KG1 (cell line): ENCODE data around the gene ABT1.

ENCODE experiments used
- DNase-seq: peaks from one replicate; lab custom pipeline; 2025; lab: John Stamatoyannopoulos, UW

Gene ABT1

DNA sequence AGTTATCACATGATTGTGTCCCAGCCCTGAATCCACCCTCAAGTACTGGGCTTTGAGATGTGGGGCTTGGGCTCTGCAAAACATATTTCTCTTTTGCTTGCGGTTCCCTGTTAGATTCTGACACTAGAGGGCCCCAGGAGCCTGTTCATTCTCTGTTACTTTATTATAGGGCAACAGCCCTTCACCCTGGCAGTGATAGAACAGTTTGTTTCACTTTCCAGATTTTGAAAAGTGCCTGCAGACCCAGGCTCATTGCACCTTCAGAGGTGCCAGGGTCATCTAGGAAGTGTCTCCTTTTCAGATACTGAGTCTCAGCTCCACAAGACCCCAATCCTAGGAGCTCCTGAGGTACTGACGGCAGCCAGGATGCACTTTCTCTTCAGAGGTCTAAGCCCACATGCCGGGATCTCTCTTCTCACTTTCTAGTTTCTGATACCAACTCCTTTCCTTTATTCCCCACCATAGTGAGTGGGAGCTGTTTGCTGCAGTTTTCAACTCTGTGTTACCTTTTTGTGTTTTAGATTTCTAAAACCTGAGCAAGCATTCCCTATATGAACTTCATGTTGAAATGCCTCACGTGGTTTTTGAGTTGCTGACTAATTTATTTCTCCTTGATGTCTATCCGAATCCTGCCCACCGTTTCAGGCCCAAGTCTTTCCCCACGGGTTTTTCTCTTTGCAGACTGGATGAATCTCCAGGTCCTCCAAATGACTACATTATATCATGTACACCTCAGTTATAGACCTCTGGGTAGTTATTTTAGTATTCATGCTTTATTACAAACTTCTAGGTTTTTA lies 10.9 kb downstream of the ABT1 start:
- peak; percentile 57 for DNase-seq

DNA sequence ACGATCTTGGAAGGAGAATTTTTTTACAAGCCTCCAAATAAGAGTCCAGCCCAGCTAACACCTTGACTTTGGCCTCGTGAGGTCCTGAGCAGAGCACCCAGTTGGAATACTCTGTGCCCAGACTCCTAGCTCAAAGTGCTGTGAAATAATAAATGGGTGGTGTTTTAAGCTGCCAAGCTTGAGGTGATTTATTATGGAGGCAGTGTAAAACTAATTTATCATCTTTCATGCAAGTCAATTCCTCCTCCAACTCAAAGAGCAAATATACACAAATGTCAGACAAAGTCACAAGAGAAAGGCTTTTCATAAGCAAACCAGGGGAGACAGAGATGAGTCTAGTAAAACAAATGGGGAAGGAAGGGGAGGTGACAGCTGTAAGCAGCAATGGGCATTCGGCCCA lies 12.7 kb downstream of the ABT1 start:
- DNase-seq = no peak

DNA sequence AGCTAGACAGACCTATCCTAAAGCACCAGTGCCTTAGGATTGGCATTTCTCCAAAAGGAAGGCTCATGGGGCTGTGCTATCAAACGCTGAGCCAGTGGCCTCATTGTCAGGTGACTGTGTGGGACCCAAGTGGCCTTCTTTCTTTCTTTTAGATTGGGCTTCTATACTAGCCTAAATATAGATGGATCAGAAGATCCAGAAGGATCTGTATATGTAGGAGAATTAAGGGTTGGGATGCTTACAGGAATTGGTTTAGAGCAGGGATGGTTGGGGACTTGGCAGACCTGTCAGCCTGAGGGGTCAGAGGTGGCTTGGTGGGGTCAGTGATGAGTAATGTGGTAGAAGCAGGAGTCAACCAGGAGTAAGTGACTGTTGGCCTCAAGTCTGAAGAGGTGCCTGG lies 14.8 kb downstream of the ABT1 start:
- DNase-seq = no peak

DNA sequence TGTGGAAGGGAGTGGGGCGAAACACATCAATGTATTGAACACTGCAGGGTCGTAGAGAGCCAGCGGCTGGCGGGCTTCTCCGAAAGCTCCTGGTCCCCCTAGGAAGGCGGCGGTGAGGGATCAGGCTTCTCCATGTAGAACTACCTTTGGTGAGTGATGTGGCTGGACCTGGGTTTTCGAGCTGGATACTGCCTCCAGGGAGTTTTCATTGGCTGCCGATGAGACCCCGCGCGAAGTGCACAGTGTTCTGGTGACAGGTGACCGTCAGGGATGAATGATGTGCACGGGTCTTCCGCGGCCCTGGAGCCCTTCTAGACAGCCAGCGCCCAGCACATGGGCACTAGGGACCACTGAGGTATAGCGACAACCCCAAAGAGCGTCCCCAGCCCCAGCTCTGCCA lies 16.4 kb downstream of the ABT1 start:
- DNase-seq = no peak

DNA sequence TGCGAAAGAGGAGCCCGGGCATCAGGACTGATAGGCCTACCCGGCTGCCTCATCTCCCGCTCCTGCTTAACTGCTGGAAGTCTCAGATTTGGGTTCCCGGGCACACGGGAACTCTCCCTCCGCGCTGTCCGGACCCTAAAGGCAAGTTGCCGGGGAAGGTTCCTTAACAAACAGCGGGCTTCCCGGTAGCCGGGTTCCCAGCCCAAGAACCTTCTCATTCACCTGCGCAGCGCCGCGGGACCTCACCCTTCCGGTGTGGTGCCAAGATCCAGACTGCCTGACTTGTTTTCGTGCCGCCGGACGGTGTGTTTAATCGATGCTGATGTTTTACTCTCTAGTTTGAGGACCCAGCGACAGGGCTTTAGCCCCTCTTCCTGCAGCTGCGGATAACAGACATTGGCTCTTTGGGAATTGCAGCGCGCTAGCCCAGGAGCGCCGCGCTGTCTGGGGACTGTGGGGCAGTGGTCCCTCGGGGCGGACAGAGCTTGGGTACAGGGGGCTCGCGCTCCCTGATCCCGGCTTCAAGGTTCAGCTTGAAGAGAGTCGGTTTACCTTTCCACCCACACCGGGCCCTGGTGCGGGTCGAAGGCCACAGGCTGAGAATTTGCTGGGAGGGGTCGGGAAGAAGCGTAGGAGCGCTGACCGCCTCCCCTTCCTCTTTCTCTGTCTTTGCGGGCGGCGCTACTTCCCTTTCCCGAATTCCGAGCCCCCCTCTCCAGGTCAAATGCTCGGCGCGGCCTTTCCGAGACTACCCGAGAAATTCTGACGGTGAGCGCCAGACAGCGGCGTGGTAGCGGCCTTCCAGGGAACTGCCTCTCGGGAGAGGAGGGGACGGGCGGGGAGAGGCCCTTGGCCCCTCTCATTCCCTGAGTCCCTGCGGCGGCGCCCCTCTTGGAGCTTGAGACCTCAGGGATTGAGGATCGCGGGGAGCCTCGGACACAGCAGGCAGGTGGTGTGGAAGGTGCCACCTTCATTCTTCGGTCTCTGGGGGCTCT lies 17.2 kb downstream of the ABT1 start:
- no peak for DNase-seq

DNA sequence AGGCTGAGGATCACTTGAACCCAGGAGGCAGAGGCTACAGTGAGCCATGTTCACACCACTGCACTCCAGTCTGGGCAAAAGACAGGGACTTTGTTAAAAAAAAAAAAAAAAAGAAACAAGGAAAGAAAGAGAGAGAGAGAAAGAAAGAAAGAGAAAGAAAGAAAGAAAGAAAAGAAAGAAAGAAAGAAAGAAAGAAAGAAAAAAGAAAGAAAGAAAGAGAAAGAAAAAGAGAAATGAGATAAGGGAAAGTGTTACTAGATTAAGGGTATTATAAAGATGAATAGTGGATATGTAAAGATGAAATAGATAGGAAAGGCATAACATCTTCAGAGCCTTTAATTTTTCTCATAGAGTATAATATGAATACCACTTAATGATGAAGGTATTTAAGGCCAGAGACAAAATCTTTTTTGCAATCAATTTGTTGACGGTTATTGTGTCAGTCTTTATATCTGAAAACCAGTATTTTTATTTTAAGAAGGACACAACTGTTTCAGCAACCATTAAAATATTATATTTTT lies 26.6 kb downstream of the ABT1 start:
- no peak for DNase-seq

DNA sequence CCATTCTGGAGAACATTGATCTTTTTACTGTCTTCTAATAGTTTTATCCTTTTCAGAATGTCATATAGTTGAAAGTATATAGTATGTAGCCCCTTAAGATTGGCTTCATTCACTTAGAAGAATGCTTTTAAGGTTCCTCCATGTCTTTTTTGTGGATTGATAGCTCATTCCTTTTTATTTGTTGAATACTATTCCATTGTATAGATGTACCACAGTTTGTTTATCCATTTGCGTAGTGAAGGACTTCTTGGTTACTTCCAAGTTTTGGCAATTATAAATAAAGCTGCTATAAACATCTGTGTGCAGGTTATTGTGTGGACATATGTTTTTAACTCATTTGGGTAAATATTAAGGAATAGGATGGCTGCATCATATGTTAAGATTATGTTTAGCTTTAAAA lies 27.8 kb downstream of the ABT1 start:
- no peak for DNase-seq

DNA sequence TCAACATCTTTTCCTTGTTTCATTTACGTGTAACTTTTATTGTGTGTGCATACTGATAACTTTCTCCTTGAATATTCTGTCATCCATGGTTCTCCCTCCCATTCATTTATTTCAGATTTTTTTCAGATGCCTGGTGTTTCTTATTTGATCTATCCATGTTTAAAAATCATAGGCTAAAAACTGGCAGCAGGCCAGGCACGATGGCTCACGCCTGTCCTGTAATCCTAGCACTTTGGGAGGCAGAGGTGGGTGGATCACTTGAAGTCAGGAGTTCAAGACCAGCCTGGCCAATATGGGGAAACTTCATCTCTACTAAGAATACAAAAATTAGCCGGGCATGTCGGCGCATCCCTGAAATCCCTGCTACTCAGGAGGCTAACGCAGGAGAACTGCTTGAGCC lies 31.1 kb downstream of the ABT1 start:
- no peak for DNase-seq

DNA sequence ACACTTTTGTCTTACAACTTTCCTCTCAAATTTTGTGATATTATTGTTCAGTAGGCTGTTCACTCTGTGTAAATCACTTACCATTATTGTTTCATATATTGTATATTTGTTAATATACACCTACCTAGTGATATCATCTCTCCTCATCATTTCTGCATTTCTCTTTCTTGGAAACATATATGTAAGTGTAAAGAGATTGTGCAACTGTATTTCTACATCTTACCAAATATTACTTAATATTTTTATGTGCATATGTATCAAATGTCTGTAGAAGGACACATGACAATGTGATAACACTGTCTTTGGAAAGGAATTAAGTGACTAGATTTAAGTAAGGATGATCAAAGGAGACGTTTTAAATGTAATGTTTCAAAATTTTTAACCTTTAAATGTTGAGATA lies 32.6 kb downstream of the ABT1 start:
- no peak for DNase-seq

DNA sequence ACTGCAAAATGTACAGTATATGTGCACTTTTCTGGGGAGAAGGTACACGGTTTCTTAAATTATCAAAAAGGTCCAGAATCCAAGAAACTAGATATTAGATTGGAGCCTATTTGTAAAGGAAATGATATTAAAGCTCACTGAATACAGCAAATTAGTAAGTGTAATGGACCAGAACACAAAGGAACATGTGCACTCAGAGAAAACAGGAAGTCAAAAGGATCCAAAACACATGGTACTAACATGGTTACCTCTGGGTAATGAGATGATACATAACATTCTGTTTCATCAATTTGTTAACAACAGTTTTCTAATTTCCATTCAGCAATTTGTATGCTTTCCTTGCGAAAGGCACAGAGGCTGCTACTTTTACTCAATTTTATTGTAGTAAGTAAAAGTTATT lies 44.1 kb downstream of the ABT1 start:
- DNase-seq = no peak

DNA sequence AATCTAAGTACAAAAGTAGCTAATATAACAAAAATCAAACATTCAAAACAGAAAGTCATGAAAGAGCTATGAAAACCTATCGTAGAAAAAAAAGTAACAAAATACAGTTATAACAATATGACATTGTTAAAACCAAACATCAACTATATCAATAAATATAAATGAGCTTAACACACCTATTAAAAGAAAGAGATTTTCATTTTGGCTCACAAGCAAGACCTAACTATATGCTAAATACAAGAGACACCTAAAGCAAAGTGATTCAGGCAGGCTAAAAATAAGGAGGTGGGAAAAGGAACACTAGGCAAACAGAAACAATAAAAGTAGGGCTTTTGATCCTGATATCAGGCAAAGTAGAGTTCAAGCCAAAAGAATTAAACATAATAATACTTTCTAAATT lies 49.3 kb downstream of the ABT1 start:
- no peak for DNase-seq
